Measurements from ENCODE around the gene DNAL1.
"Not testable (repeated sequence)": the region's sequence is repeated elsewhere in the genome, so short reads cannot be mapped to it uniquely, and the experiment has no call there.

The DNAL1 gene

GRCh38 chr14:73644531-73645247 is at the start of gene DNAL1:
Gene DNAL1, plus strand, starts transcription at chr14:73644986. Its CDS starts 54 bp downstream, at chr14:73645040.
- peak; percentile 84 to 86 for DNase-seq (ENCODE audit: low read depth in 1 of 2, low spot score in 1 of 2)

GRCh38 chr14:73599499-73599898 is 45.3 kb upstream of the DNAL1 start:
- DNase-seq (ENCODE audit: low read depth in 1 of 2, low spot score in 1 of 2), result no peak

GRCh38 chr14:73602994-73603393 is 41.8 kb upstream of the DNAL1 start:
- no peak for DNase-seq (ENCODE audit: low read depth in 1 of 2, low spot score in 1 of 2)

- DNase-seq (ENCODE audit: low read depth in 1 of 2, low spot score in 1 of 2), result no peak
Measured at GRCh38 chr14:73606271-73606670, 38.5 kb upstream of the DNAL1 start.

- DNase-seq (ENCODE audit: low read depth in 1 of 2, low spot score in 1 of 2), result no peak
Measured at GRCh38 chr14:73607241-73607640, 37.5 kb upstream of the DNAL1 start.

GRCh38 chr14:73610687-73611086 is 34.1 kb upstream of the DNAL1 start:
- DNase-seq (ENCODE audit: low read depth in 1 of 2, low spot score in 1 of 2), result no peak

GRCh38 chr14:73612339-73613045 is 32.3 kb upstream of the DNAL1 start, which contains the start of gene ACOT6:
Gene ACOT6, plus strand, starts transcription at chr14:73612517. Its CDS starts 55 bp downstream, at chr14:73612572.
- peak; percentile 40 to 50 for DNase-seq (ENCODE audit: low read depth in 1 of 2, low spot score in 1 of 2)

GRCh38 chr14:73613046-73613383 is 31.8 kb upstream of the DNAL1 start:
- DNase-seq (ENCODE audit: low read depth in 1 of 2, low spot score in 1 of 2), result no peak

GRCh38 chr14:73613419-73613963 is 31.3 kb upstream of the DNAL1 start:
- DNase-seq (ENCODE audit: low read depth in 1 of 2, low spot score in 1 of 2), result no peak

GRCh38 chr14:73616831-73617230 is 28.0 kb upstream of the DNAL1 start:
- no peak for DNase-seq (ENCODE audit: low read depth in 1 of 2, low spot score in 1 of 2)

GRCh38 chr14:73619524-73619923 is 25.3 kb upstream of the DNAL1 start:
- no peak for DNase-seq (ENCODE audit: low read depth in 1 of 2, low spot score in 1 of 2)

GRCh38 chr14:73620268-73620667 is 24.5 kb upstream of the DNAL1 start:
- no peak for DNase-seq (ENCODE audit: low read depth in 1 of 2, low spot score in 1 of 2)

- DNase-seq (ENCODE audit: low read depth in 1 of 2, low spot score in 1 of 2), result no peak
Measured at GRCh38 chr14:73623504-73624054, 21.2 kb upstream of the DNAL1 start.

- DNase-seq (ENCODE audit: low read depth in 1 of 2, low spot score in 1 of 2), result no peak
Measured at GRCh38 chr14:73625706-73626105, 19.1 kb upstream of the DNAL1 start.

- no peak for DNase-seq (ENCODE audit: low read depth in 1 of 2, low spot score in 1 of 2)
Measured at GRCh38 chr14:73627151-73627558, 17.6 kb upstream of the DNAL1 start.

- DNase-seq (ENCODE audit: low read depth in 1 of 2, low spot score in 1 of 2), result no peak
Measured at GRCh38 chr14:73630009-73630780, 14.6 kb upstream of the DNAL1 start.

GRCh38 chr14:73633116-73634010 is 11.4 kb upstream of the DNAL1 start:
- DNase-seq (ENCODE audit: low read depth in 1 of 2, low spot score in 1 of 2), result peak; percentile 29 to 38

- DNase-seq (ENCODE audit: low read depth in 1 of 2, low spot score in 1 of 2), result no peak
Measured at GRCh38 chr14:73634011-73634833, 10.6 kb upstream of the DNAL1 start.

- DNase-seq (ENCODE audit: low read depth in 1 of 2, low spot score in 1 of 2), result not testable (repeated sequence)
Measured at GRCh38 chr14:73636355-73636754, 8.4 kb upstream of the DNAL1 start.
